OCI-LY7 (cell line): Measurements from ENCODE around the gene GTF3C4. TPM values are rescaled to one million over a fixed set of nuclear protein-coding genes. Genes with fewer than 3 reads are reported as not detected.

Source experiments
- BruUV-seq: library from RNA; stranded (reverse); fragments of 400-500 nt; replicated peaks from 2 replicates; lab custom pipeline; 2021; lab: Mats Ljungman, UMichigan
- CTCF ChIA-PET: fragments of 300-600 bp; sonication (Branson Sonifier 250); formaldehyde crosslinking; loops from one replicate; lab custom pipeline; 2022; ENCODE audit warnings: antibody characterized with exemption; ENCODE audit not compliant: unreplicated experiment; lab: Charles Lee
- POLR2A ChIA-PET: fragments of 300-600 bp; sonication (Branson Sonifier 250); formaldehyde crosslinking; loops from one replicate; lab custom pipeline; 2022; ENCODE audit warnings: antibody characterized with exemption; lab: Charles Lee
- DNase-seq: peaks from one replicate; pipeline ENCODE4 v3.0.0-alpha.2; 2015; ENCODE audit warnings: low spot score
- H2AFZ ChIP-seq: fragments of 200-600 bp; sonication (generic), shearing (Covaris generic); 2 replicates; pipeline ENCODE4 v1.6.1; 2014; ENCODE audit warnings: mild to moderate bottlenecking, antibody characterized with exemption, low read length, moderate library complexity
- H3K27ac ChIP-seq: fragments of 200-600 bp; sonication (generic); 2 replicates; pipeline ENCODE4 v1.5.1; 2014; ENCODE audit warnings: mixed run types, low read depth, mild to moderate bottlenecking, moderate library complexity, low read length, inconsistent platforms; ENCODE audit not compliant: poor library complexity, severe bottlenecking
- H3K36me3 ChIP-seq: fragments of 200-600 bp; sonication (generic); 2 replicates; pipeline ENCODE4 v1.6.1; 2014; ENCODE audit warnings: mild to moderate bottlenecking, antibody characterized with exemption, low read length, moderate library complexity, mixed read lengths; ENCODE audit not compliant: insufficient read depth
- H3K4me1 ChIP-seq: fragments of 200-600 bp; sonication (generic); 2 replicates; pipeline ENCODE4 v1.5.1; 2014; ENCODE audit warnings: mild to moderate bottlenecking, low read length; ENCODE audit not compliant: insufficient read depth, poor library complexity, severe bottlenecking
- H3K4me2 ChIP-seq: fragments of 200-600 bp; sonication (generic); 2 replicates; pipeline ENCODE4 v1.6.1; 2014; ENCODE audit warnings: mild to moderate bottlenecking, low read length
- H3K4me3 ChIP-seq: fragments of 200-600 bp; sonication (generic); 2 replicates; pipeline ENCODE4 v1.5.1; 2014; ENCODE audit warnings: mild to moderate bottlenecking, low read depth, low read length; ENCODE audit not compliant: poor library complexity, severe bottlenecking
- H3K79me2 ChIP-seq: fragments of 200-600 bp; sonication (generic); 2 replicates; pipeline ENCODE4 v1.6.1; 2016; ENCODE audit warnings: low read depth, mild to moderate bottlenecking, low read length, moderate library complexity, mixed read lengths; ENCODE audit not compliant: insufficient read depth
- H3K9me2 ChIP-seq: fragments of 200-600 bp; sonication (generic); 2 replicates; pipeline ENCODE4 v1.6.1; 2016; ENCODE audit warnings: mild to moderate bottlenecking, low read length, mixed read lengths; ENCODE audit not compliant: insufficient read depth
- H3K9me3 ChIP-seq: fragments of 200-600 bp; sonication (generic); 2 replicates; pipeline ENCODE4 v1.6.1; 2014; ENCODE audit warnings: mild to moderate bottlenecking, mixed run types, low read length, mixed read lengths
- H4K20me1 ChIP-seq: fragments of 200-600 bp; sonication (generic); 2 replicates; pipeline ENCODE4 v1.6.1; 2014; ENCODE audit warnings: mild to moderate bottlenecking, antibody characterized with exemption, low read length, moderate library complexity, mixed read lengths; ENCODE audit not compliant: insufficient read depth
- CTCF ChIP-seq: fragments of 200-600 bp; sonication (generic); conservative IDR thresholded peaks from 2 replicates; pipeline ENCODE4 v1.5.1; 2014; ENCODE audit warnings: mild to moderate bottlenecking, antibody characterized with exemption, low read length, moderate library complexity, mixed read lengths
- EZH2phosphoT487 ChIP-seq: fragments of 200-600 bp; sonication (generic); IDR thresholded peaks from 2 replicates; pipeline ENCODE4 v1.6.1; 2018; ENCODE audit warnings: low read depth, borderline replicate concordance, mild to moderate bottlenecking, mixed run types, antibody characterized with exemption, low read length, moderate library complexity, mixed read lengths
- intact Hi-C: fragments of 100-400 bp; cut with micrococcal nuclease; formaldehyde crosslinking; loops from one replicate; pipeline ENCODE4 v1.10.0; 2022; ENCODE audit not compliant: unreplicated experiment
- total RNA-seq, 2 experiments: library from RNA; depleted of rRNA in 1 of 2; stranded (reverse); fragments of >200 nt in 1 of 2; shearing (Covaris generic) in 1 of 2; gene quantifications; 2 replicates each; pipeline ENCODE4 v1.2.3, GENCODE V29; 2014 to 2022

GTF3C4 gene
- total RNA-seq, 2 experiments from 2014 or later, result 15.7 to 19.0 TPM

GRCh38 chr9:132681561-132681960 is 11.3 kb downstream of the GTF3C4 start:
- no peak for TF ChIP-seq EZH2phosphoT487
- no peak for TF ChIP-seq CTCF
- H3K4me1 ChIP-seq, result no peaks in the 10 kb centered on the region
- POLR2A ChIA-PET, result no interaction called here
- DNase-seq, result no peak
- no peak overlapping the region for H3K4me3 ChIP-seq
- no peaks in the 10 kb centered on the region; the same call in 1 of the 2 replicates for H3K9me3 ChIP-seq
- H3K4me2 ChIP-seq, result no peak overlapping the region
- CTCF ChIA-PET, result no interaction called here
- peaks cover 73% of the 10 kb centered on the region for H3K79me2 ChIP-seq
- no peak overlapping the region for H3K27ac ChIP-seq
- BruUV-seq, result no TSS peak
- 0 out of 2 replicates have a peak, but pooled peaks cover 12% of the 10 kb centered on the region for H4K20me1 ChIP-seq
- H3K36me3 ChIP-seq, result peaks cover 95% of the 10 kb centered on the region
- intact Hi-C loops, result no loop called here
- H2AFZ ChIP-seq, result no peak overlapping the region
- no peaks in the 10 kb centered on the region for H3K9me2 ChIP-seq

GRCh38 chr9:132683873-132684272 is 13.6 kb downstream of the GTF3C4 start:
- no peaks in the 10 kb centered on the region for H3K4me1 ChIP-seq
- H3K4me3 ChIP-seq, result no peak overlapping the region
- intact Hi-C loops, result no loop called here
- ChIA-PET POLR2A (no interaction called here), CTCF (no interaction called here)
- 0 out of 2 replicates have a peak, but pooled peaks cover 12% of the 10 kb centered on the region for H4K20me1 ChIP-seq
- no peak overlapping the region for H2AFZ ChIP-seq
- H3K79me2 ChIP-seq, result peaks cover 50% of the 10 kb centered on the region
- peaks cover 94% of the 10 kb centered on the region for H3K36me3 ChIP-seq
- no peak for TF ChIP-seq EZH2phosphoT487
- TF ChIP-seq CTCF, result no peak
- no peak for DNase-seq
- no peaks in the 10 kb centered on the region for H3K9me2 ChIP-seq
- no peak overlapping the region for H3K27ac ChIP-seq
- H3K4me2 ChIP-seq, result no peak overlapping the region
- no TSS peak for BruUV-seq
- H3K9me3 ChIP-seq, result no peaks in the 10 kb centered on the region; the same call in 1 of the 2 replicates

GRCh38 chr9:132690696-132691095 is 20.4 kb downstream of the GTF3C4 start:
- Histone ChIP-seq H3K4me3 (no peak overlapping the region), H3K27ac (no peak overlapping the region), H4K20me1 (no peaks in the 10 kb centered on the region), H3K4me2 (no peak overlapping the region), H3K9me2 (no peaks in the 10 kb centered on the region), H3K79me2 (no peaks in the 10 kb centered on the region), H3K4me1 (no peaks in the 10 kb centered on the region), H3K9me3 (no peaks in the 10 kb centered on the region; the same call in 1 of the 2 replicates), H2AFZ (no peak overlapping the region), H3K36me3 (peaks cover 86% of the 10 kb centered on the region)
- ChIA-PET CTCF (no interaction called here), POLR2A (interaction anchor here (0.6 kb wide), 1 partner anchor 677 kb away, joined by 3 read pairs; no protein-coding TSS in a partner anchor)
- TF ChIP-seq EZH2phosphoT487 (no peak), CTCF (no peak)
- intact Hi-C loops, result no loop called here
- DNase-seq, result no peak
- no TSS peak for BruUV-seq
